GM12878 (cell line): ENCODE data around the gene THSD4. TPM values are rescaled to one million over a fixed set of nuclear protein-coding genes. Genes with fewer than 3 reads are reported as not detected.

Source experiments
- ATAC-seq: fragments of 200-7000 bp; cut with Tn5 transposase; 3 replicates; pipeline ENCODE4 v1.9.1; 2020; ENCODE audit warnings: mild to moderate bottlenecking, moderate library complexity
- BruUV-seq: library from RNA; stranded (reverse); fragments of 400-500 nt; replicated peaks from 2 replicates; lab custom pipeline; 2021; lab: Mats Ljungman, UMichigan
- CTCF ChIA-PET: fragments of 300-600 bp; sonication (Branson Sonifier 250); formaldehyde crosslinking; extraction: SDS; loops from one replicate; lab custom pipeline; 2021; ENCODE audit warnings: inconsistent platforms; lab: Yijun Ruan, JAX
- POLR2A ChIA-PET: fragments of 350-600 bp; formaldehyde crosslinking; extraction: SDS; loops from one replicate; lab custom pipeline; 2021; ENCODE audit warnings: inconsistent platforms; lab: Charles Lee
- RAD21 ChIA-PET: fragments of 300-600 bp; sonication (Branson Sonifier 250); formaldehyde crosslinking; loops from one replicate; lab custom pipeline; 2023; ENCODE audit warnings: antibody characterized with exemption; ENCODE audit not compliant: unreplicated experiment; lab: Charles Lee
- SMC1A ChIA-PET: fragments of 300-600 bp; sonication (Branson Sonifier 250); formaldehyde crosslinking; loops from one replicate; lab custom pipeline; 2023; ENCODE audit not compliant: unreplicated experiment, uncharacterized antibody; lab: Charles Lee
- DNase-seq: peaks from one replicate; pipeline ENCODE4 v3.0.0-alpha.2; 2011; ENCODE audit warnings: low read depth, low spot score
- FAIRE-seq: peaks from 3 replicates; lab custom pipeline; 2011; peaks lifted over from hg19 to GRCh38; lab: Jason Lieb, UNC
- H2AFZ ChIP-seq: 2 replicates; pipeline ENCODE4 v1.6.0; 2011; ENCODE audit warnings: low read depth, low read length, control low read depth; ENCODE audit not compliant: control insufficient read depth
- H3K27ac ChIP-seq: 2 replicates; pipeline ENCODE4 v1.5.1; 2011; ENCODE audit warnings: control low read depth; ENCODE audit not compliant: control insufficient read depth, insufficient read depth
- H3K27me3 ChIP-seq, 2 experiments: replicated peaks in 1 of 2; 2 replicates each; pipeline versions ENCODE4 v1.6.0 to v1.6.1; 2011; ENCODE audit warnings: low read length in 1 of 2; ENCODE audit not compliant: control insufficient read depth in 2 of 2, insufficient read depth in 2 of 2
- H3K36me3 ChIP-seq, 2 experiments: 2 replicates each; pipeline ENCODE4 v1.5.1; 2011; ENCODE audit warnings: low read length in 1 of 2; ENCODE audit not compliant: control insufficient read depth in 2 of 2, insufficient read depth in 2 of 2
- H3K4me1 ChIP-seq: 2 replicates; pipeline ENCODE4 v1.6.1; 2011; ENCODE audit warnings: mild to moderate bottlenecking, low read length, moderate library complexity, mixed read lengths; ENCODE audit not compliant: control insufficient read depth, insufficient read depth
- H3K4me2 ChIP-seq: 2 replicates; pipeline ENCODE4 v1.6.0; 2011; ENCODE audit warnings: control low read depth; ENCODE audit not compliant: control insufficient read depth, insufficient read depth
- H3K4me3 ChIP-seq: fragments of 200-600 bp; sonication (generic); 2 replicates; pipeline ENCODE4 v1.5.1; 2016
- H3K79me2 ChIP-seq: 2 replicates; pipeline ENCODE4 v1.6.0; 2011; ENCODE audit warnings: low read length; ENCODE audit not compliant: control insufficient read depth, insufficient read depth
- H3K9ac ChIP-seq: 2 replicates; pipeline ENCODE4 v1.8.0; 2011; ENCODE audit warnings: low read length, control low read depth, mixed read lengths; ENCODE audit not compliant: control insufficient read depth, insufficient read depth
- H3K9me3 ChIP-seq: replicated peaks from 3 replicates; pipeline ENCODE4 v1.5.1; 2011; ENCODE audit warnings: mild to moderate bottlenecking, low read length; ENCODE audit not compliant: control insufficient read depth, insufficient read depth
- H4K20me1 ChIP-seq: 2 replicates; pipeline ENCODE4 v1.6.0; 2011; ENCODE audit not compliant: control insufficient read depth, insufficient read depth
- BACH1 ChIP-seq: fragments of 450-650 bp; IDR thresholded peaks from 2 replicates; pipeline ENCODE4 v1.6.1; 2017; ENCODE audit warnings: mild to moderate bottlenecking, borderline replicate concordance
- ETV6 ChIP-seq, 2 experiments: fragments of 450-650 bp in 1 of 2; IDR thresholded peaks in 1 of 2; conservative IDR thresholded peaks in 1 of 2; 2 replicates each; pipeline ENCODE4 v1.6.1; 2014; ENCODE audit warnings: antibody characterized with exemption in 1 of 2, borderline replicate concordance in 1 of 2, low read depth in 1 of 2, mild to moderate bottlenecking in 1 of 2, moderate library complexity in 1 of 2
- IKZF1 ChIP-seq: fragments of 450-650 bp; conservative IDR thresholded peaks from 2 replicates; pipeline ENCODE4 v1.6.1; 2017; ENCODE audit warnings: antibody characterized with exemption, mild to moderate bottlenecking
- JUND ChIP-seq: IDR thresholded peaks from 2 replicates; pipeline ENCODE4 v1.6.1; 2012; ENCODE audit warnings: low read depth, mild to moderate bottlenecking, low read length, improper control_type of control experiment, moderate library complexity
- KLF5 ChIP-seq: fragments of 450-650 bp; IDR thresholded peaks from 2 replicates; pipeline ENCODE4 v1.6.1; 2014; ENCODE audit warnings: mild to moderate bottlenecking; ENCODE audit not compliant: partially characterized antibody
- SIN3A ChIP-seq: IDR thresholded peaks from 2 replicates; pipeline ENCODE4 v1.6.1; 2012; ENCODE audit warnings: low read depth, low read length, improper control_type of control experiment
- SRF ChIP-seq, 2 experiments: IDR thresholded peaks; 2 replicates each; pipeline ENCODE4 v1.6.1; 2011; ENCODE audit warnings: low read depth in 2 of 2, low read length in 2 of 2, mild to moderate bottlenecking in 1 of 2, moderate library complexity in 1 of 2
- SUPT20H ChIP-seq: IDR thresholded peaks from 2 replicates; pipeline ENCODE4 v1.6.1; 2011; ENCODE audit warnings: low read depth, mild to moderate bottlenecking, low read length, moderate library complexity, borderline replicate concordance; ENCODE audit not compliant: control insufficient read depth
- WGBS: methylation state at CpG from one replicate; pipeline ENCODE4 v1.1.6; 2016; ENCODE audit warnings: low lambda C conversion rate; ENCODE audit not compliant: insufficient replicate concordance, insufficient coverage; ENCODE audit errors: missing lambda C conversion rate; 5-methylcytosine and 5-hydroxymethylcytosine counted together
- in situ Hi-C: fragments of 300-500 bp; cut with MboI; formaldehyde crosslinking; loops from 9 replicates; pipeline ENCODE4 v1.14.3; 2018; ENCODE audit warnings: mixed read lengths
- intact Hi-C: fragments of 100-400 bp; cut with micrococcal nuclease; formaldehyde crosslinking; loops from one replicate; pipeline ENCODE4 v1.14.2; 2022; ENCODE audit not compliant: unreplicated experiment
- polyA plus RNA-seq, 11 experiments: library from polyadenylated mRNA; depleted of rRNA in 4 of 11; unstranded in 6 of 11; stranded (reverse) in 5 of 11; fragments of >200 nt; fragmentation: Nextera tagmentation in 4 of 11; fragmentation: Illumina TruSeq in 1 of 11; extraction: Ambion mirVana in 4 of 11; extraction: Trizol in 1 of 11; gene quantifications; 1 replicate in 1 of 11; 2 replicates in 10 of 11; pipeline versions ENCODE4 v1.2.1 to v1.2.3, GENCODE V29; 2011 to 2016; ENCODE audit warnings: inconsistent platforms in 2 of 11, missing spikeins in 2 of 11, low read depth in 1 of 11
- total RNA-seq, 4 experiments: library from RNA; depleted of rRNA in 3 of 4; stranded (reverse); fragments of >200 nt in 3 of 4; fragmentation: Illumina TruSeq in 1 of 4; extraction: Trizol in 1 of 4; gene quantifications; 2 replicates each; pipeline versions ENCODE4 v1.2.1 to v1.2.3, GENCODE V29; 2013 to 2021
- TF ChIP-seq, protein P1 (sequence below): fragments of 450-650 bp; IDR thresholded peaks from 2 replicates; pipeline ENCODE4 v1.6.1; 2016; ENCODE audit warnings: mild to moderate bottlenecking
- TF ChIP-seq, protein P2 (sequence below): fragments of 450-650 bp; IDR thresholded peaks from 2 replicates; pipeline ENCODE4 v1.6.1; 2017; ENCODE audit warnings: mild to moderate bottlenecking
- TF ChIP-seq, protein P3 (sequence below): IDR thresholded peaks from 2 replicates; pipeline ENCODE4 v1.6.1; 2012; ENCODE audit warnings: low read depth, low read length, improper control_type of control experiment
- TF ChIP-seq, protein P4 (sequence below): fragments of 450-650 bp; IDR thresholded peaks from 2 replicates; pipeline ENCODE4 v1.6.1; 2017; ENCODE audit warnings: mild to moderate bottlenecking, low read depth, inconsistent platforms; ENCODE audit not compliant: poor library complexity, severe bottlenecking

THSD4 gene
- total and polyA plus RNA-seq, 10 of the 15 experiments (the other 5 are each of a cell fraction or from before 2014, with no cell fraction given) = 0.04 to 0.13 (median 0.05) TPM; not detected in 7

DNA sequence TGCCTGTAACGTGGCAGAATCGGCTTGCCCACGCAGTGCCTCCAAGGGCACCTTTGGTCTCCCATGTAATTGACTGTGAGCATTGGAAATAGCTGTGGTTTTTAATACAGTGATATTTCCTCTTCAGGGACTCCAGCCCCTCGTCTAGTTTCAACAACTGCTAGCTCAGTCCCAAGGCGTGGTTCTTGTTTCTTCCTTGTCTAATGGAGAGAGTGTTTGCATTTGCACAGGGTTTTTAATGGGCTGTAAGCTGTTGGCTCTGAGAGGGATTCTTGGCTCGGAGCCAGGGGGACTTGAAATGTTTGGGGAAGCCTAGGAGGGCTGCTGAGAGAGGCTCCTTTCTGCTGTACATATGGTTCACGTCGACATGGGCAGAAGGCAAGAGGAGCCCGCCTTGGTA lies 86.2 kb downstream of the THSD4 start:
- TF ChIP-seq, protein P1, sequence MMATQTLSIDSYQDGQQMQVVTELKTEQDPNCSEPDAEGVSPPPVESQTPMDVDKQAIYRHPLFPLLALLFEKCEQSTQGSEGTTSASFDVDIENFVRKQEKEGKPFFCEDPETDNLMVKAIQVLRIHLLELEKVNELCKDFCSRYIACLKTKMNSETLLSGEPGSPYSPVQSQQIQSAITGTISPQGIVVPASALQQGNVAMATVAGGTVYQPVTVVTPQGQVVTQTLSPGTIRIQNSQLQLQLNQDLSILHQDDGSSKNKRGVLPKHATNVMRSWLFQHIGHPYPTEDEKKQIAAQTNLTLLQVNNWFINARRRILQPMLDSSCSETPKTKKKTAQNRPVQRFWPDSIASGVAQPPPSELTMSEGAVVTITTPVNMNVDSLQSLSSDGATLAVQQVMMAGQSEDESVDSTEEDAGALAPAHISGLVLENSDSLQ = no peak
- TF ChIP-seq JUND (no peak), BACH1 (no peak), SUPT20H (no peak), ETV6 (conservative IDR thresholded peaks at IDR 0.05 in 1 of 2, IDR thresholded peaks at IDR 0.05 in 1 of 2; ENCODE audit: borderline replicate concordance in 1 of 2, low read depth in 1 of 2) (no peak), SRF (IDR thresholded peaks at IDR 0.05; ENCODE audit: low read depth in 2 of 2, low read length in 2 of 2) (no peak), IKZF1 (no peak), KLF5 (no peak), SIN3A (no peak)
- TF ChIP-seq, protein P2, sequence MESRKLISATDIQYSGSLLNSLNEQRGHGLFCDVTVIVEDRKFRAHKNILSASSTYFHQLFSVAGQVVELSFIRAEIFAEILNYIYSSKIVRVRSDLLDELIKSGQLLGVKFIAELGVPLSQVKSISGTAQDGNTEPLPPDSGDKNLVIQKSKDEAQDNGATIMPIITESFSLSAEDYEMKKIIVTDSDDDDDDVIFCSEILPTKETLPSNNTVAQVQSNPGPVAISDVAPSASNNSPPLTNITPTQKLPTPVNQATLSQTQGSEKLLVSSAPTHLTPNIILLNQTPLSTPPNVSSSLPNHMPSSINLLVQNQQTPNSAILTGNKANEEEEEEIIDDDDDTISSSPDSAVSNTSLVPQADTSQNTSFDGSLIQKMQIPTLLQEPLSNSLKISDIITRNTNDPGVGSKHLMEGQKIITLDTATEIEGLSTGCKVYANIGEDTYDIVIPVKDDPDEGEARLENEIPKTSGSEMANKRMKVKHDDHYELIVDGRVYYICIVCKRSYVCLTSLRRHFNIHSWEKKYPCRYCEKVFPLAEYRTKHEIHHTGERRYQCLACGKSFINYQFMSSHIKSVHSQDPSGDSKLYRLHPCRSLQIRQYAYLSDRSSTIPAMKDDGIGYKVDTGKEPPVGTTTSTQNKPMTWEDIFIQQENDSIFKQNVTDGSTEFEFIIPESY = no peak
- TF ChIP-seq, protein P3, sequence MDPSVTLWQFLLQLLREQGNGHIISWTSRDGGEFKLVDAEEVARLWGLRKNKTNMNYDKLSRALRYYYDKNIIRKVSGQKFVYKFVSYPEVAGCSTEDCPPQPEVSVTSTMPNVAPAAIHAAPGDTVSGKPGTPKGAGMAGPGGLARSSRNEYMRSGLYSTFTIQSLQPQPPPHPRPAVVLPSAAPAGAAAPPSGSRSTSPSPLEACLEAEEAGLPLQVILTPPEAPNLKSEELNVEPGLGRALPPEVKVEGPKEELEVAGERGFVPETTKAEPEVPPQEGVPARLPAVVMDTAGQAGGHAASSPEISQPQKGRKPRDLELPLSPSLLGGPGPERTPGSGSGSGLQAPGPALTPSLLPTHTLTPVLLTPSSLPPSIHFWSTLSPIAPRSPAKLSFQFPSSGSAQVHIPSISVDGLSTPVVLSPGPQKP = no peak
- TF ChIP-seq, protein P4, sequence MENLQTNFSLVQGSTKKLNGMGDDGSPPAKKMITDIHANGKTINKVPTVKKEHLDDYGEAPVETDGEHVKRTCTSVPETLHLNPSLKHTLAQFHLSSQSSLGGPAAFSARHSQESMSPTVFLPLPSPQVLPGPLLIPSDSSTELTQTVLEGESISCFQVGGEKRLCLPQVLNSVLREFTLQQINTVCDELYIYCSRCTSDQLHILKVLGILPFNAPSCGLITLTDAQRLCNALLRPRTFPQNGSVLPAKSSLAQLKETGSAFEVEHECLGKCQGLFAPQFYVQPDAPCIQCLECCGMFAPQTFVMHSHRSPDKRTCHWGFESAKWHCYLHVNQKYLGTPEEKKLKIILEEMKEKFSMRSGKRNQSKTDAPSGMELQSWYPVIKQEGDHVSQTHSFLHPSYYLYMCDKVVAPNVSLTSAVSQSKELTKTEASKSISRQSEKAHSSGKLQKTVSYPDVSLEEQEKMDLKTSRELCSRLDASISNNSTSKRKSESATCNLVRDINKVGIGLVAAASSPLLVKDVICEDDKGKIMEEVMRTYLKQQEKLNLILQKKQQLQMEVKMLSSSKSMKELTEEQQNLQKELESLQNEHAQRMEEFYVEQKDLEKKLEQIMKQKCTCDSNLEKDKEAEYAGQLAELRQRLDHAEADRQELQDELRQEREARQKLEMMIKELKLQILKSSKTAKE = no peak
- SMC1A ChIA-PET = no interaction called here
- RAD21 ChIA-PET = no interaction called here
- CTCF ChIA-PET = no interaction called here
- Histone ChIP-seq H3K9ac (no peak overlapping the region), H3K36me3 (no peaks in the 10 kb centered on the region), H3K9me3 (no peaks in the 10 kb centered on the region), H3K79me2 (no peaks in the 10 kb centered on the region), H3K4me2 (no peak overlapping the region), H3K27ac (no peak overlapping the region), H3K4me1 (no peaks in the 10 kb centered on the region), H4K20me1 (no peaks in the 10 kb centered on the region), H3K4me3 (no peak overlapping the region), H3K27me3 (no peaks in the 10 kb centered on the region), H2AFZ (no peak overlapping the region)
- intact Hi-C loops = no loop called here
- FAIRE-seq (no peak), DNase-seq (no peak), ATAC-seq (no peak)
- in situ Hi-C loops = no loop called here
- POLR2A ChIA-PET = no interaction called here
- 24% methylated on average over 9 of the region's 9 CpGs for WGBS
- BruUV-seq = no TSS peak
